NB4 (cell line): ENCODE results near the gene MGRN1.

ENCODE experiments used
- DNase-seq: peaks from one replicate; pipeline ENCODE4 v3.0.0; 2010; ENCODE audit warnings: low read depth
- H3K4me3 ChIP-seq: one replicate; pipeline ENCODE4 v1.5.1; 2011; ENCODE audit warnings: mild to moderate bottlenecking, low read depth, low read length, moderate library complexity
- MAX ChIP-seq: IDR thresholded peaks from 2 replicates; pipeline ENCODE4 v1.6.1; 2011; ENCODE audit warnings: low read depth, low read length
- MYC ChIP-seq: IDR thresholded peaks from 2 replicates; pipeline ENCODE4 v1.6.1; 2011; ENCODE audit warnings: low read depth, low read length
- POLR2A ChIP-seq: IDR thresholded peaks from 2 replicates; pipeline ENCODE4 v1.6.1; 2011; ENCODE audit warnings: mild to moderate bottlenecking; ENCODE audit not compliant: insufficient read length; ENCODE audit errors: extremely low read depth
- TF ChIP-seq, protein P1 (sequence below): IDR thresholded peaks from one replicate; pipeline ENCODE4 v1.5.1; 2012; ENCODE audit warnings: low read depth, low read length

The MGRN1 gene

DNA sequence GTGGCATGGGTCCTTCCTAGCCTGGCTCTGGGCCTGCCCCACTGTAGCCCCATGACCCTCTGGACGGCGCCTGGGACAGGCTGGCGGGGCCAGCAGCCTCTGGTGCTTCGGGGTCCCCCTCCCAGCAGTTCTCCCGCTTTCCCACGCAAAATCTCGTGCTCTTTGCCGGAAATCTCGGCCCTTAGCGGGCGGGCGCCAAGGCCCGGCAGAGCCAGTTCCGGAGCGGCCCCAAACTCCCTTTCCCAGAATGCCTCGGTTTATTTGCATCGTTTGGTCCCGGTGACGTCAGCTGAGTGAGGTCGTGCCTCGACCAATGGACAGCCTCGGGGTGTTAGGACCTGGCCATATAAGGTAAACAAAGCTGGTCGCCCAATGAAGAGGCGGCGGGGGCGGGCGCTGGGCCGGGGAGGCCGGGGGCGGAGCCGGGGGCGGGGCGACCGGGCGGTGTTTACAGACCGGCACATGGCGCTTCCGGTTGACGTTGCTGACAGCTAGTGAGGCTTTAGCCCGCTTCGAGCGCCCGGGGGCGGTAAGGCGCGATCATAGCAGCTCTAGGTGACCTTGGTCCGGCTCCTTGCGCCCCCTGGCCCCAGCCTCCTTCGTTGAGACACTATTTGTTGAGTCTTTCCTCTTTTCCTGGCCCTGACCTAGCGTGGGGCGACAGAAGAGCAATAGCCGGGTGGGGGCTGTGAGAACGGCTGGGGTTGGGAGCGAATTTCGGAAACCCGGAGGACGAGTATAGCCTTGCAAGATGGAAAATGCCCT is 8.4 kb upstream of the MGRN1 start:
- peak; percentile 48 for TF ChIP-seq POLR2A
- TF ChIP-seq, protein P1, sequence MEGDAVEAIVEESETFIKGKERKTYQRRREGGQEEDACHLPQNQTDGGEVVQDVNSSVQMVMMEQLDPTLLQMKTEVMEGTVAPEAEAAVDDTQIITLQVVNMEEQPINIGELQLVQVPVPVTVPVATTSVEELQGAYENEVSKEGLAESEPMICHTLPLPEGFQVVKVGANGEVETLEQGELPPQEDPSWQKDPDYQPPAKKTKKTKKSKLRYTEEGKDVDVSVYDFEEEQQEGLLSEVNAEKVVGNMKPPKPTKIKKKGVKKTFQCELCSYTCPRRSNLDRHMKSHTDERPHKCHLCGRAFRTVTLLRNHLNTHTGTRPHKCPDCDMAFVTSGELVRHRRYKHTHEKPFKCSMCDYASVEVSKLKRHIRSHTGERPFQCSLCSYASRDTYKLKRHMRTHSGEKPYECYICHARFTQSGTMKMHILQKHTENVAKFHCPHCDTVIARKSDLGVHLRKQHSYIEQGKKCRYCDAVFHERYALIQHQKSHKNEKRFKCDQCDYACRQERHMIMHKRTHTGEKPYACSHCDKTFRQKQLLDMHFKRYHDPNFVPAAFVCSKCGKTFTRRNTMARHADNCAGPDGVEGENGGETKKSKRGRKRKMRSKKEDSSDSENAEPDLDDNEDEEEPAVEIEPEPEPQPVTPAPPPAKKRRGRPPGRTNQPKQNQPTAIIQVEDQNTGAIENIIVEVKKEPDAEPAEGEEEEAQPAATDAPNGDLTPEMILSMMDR = peak; percentile 53
- TF ChIP-seq MAX = peak; percentile 67
- TF ChIP-seq MYC = no peak
- peak overlapping the region; percentile 39 for H3K4me3 ChIP-seq
- DNase-seq = peak; percentile 99

- H3K4me3 ChIP-seq = no peak overlapping the region
- TF ChIP-seq MAX = no peak
- no peak for TF ChIP-seq POLR2A
- TF ChIP-seq, protein P1 = no peak
- TF ChIP-seq MYC = no peak
- no peak for DNase-seq
These were observed 6.7 kb upstream of the MGRN1 start for GRCh38 chr16:4617880-4618279.

DNA sequence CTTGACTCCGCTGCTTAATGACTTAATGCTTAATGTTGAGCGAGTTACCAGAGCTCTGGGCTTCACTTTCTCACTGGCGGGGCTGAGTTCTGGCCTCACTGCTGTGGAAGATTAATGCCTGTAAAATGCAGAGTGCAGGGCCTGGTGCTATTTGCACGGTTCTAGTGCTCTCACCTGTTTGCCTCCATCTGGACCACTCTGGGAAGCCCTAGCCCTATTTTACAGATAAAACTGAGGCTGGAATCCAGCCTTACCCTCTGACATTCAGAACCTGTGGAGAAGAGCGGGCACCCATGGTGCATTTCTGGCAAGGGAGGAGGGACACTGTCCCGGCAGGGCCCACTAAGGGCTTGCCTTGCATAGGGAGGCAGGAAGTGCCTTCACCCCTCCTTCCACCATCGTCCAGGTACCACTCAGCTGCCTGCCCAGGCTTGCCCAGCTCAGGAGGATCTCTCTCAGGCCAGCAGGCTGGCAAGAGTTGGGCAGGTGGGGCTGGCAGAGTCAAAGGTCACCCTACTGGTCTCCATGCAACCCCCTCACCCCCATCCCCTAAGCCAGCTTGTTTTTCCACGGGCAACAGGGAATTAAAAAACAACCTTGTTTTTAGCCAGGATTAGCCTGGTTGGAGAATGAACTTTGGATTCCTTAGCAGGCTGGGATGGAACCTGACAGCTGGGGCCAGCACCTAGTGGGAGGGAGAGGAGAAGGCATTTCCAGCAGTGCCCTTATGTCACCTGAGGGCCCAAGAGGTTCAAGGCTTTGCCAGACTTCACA is 5.8 kb upstream of the MGRN1 start:
- no peak for DNase-seq
- H3K4me3 ChIP-seq = no peak overlapping the region
- no peak for TF ChIP-seq MYC
- no peak for TF ChIP-seq POLR2A
- TF ChIP-seq, protein P1 = no peak

DNA sequence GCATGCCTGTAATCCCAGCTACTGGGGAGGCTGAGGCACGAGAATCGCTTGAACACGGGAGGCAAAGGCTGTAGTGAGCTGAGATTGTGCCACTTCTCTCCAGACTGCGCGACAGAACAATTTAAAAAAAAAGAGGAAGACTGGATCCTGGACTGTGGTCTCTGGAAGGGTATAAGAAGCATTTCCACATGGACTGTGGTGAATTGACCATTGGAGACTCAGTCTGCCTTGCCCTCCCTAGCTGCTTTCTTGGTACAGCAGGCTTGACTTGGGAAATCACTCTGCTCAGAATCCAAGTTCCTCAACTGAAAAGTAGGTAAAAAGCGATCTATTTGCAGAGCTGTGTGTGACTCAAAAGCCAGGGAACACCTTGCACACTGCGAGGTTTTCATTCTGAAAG is 1.0 kb upstream of the MGRN1 start:
- DNase-seq = no peak
- no peak overlapping the region for H3K4me3 ChIP-seq

GRCh38 chr16:4624827-4625559 is 367 bp downstream of the MGRN1 start:
- peak; percentile 76 for DNase-seq
- peak overlapping the region; percentile 75 for H3K4me3 ChIP-seq
- TF ChIP-seq MYC (no peak), POLR2A (peak; percentile 68)

More for the DNA sequence above, 1.0 kb upstream of the MGRN1 start:
- TF ChIP-seq POLR2A (no peak), MAX (no peak), MYC (no peak)
- TF ChIP-seq, protein P1 = no peak

- peak overlapping the region; percentile 75 for H3K4me3 ChIP-seq
- DNase-seq = no peak
- TF ChIP-seq, protein P1 = no peak
- TF ChIP-seq POLR2A (no peak), MYC (no peak), MAX (no peak)
These were observed 1.0 kb downstream of the MGRN1 start for GRCh38 chr16:4625560-4626159.
